Thyroid gland (tissue), 4 donors: ENCODE results near the gene TMEM185A.

Experiments used
- CTCF ChIP-seq, 6 experiments: fragments of 200-600 bp in 3 of 6; fragments of 450-650 bp in 3 of 6; sonication (generic) in 3 of 6; IDR thresholded peaks; one replicate each; pipeline ENCODE4 v1.5.1; 2016 to 2019; ENCODE audit warnings: antibody characterized with exemption in 6 of 6, mild to moderate bottlenecking in 2 of 6, inconsistent platforms in 1 of 6, moderate library complexity in 1 of 6
- POLR2A ChIP-seq, 2 donors: fragments of 450-650 bp; IDR thresholded peaks; one replicate each; pipeline ENCODE4 v1.6.1; 2017; ENCODE audit warnings: antibody characterized with exemption in 2 of 2, mild to moderate bottlenecking in 2 of 2, moderate library complexity in 1 of 2

GRCh38 chrX:149618871-149619270 is 12.7 kb downstream of the TMEM185A start:
- TF ChIP-seq CTCF (IDR thresholded peaks at IDR 0.05) (no peak), POLR2A (IDR thresholded peaks at IDR 0.05) (no peak)
